ENCODE measurements around the gene PCDHGB3.
"Not testable (repeated sequence)": the region's sequence is repeated elsewhere in the genome, so short reads cannot be mapped to it uniquely, and the experiment has no call there.

Gene PCDHGB3

GRCh38 chr5:141393267-141393666, 23.2 kb downstream of the PCDHGB3 start:
- peaks cover 6% of the 10 kb centered on the region; the same call in 1 of the 2 replicates for H3K9me3 ChIP-seq (ENCODE audit: low read length)

GRCh38 chr5:141394401-141395187, 24.6 kb downstream of the PCDHGB3 start:
- H2AFZ ChIP-seq (ENCODE audit: low read length); H3K9me2 ChIP-seq (ENCODE audit: low read depth, low read length); H3K36me3 ChIP-seq (ENCODE audit: insufficient read depth, low read length); H3K9me3 ChIP-seq (ENCODE audit: low read length); H3K27ac ChIP-seq (ENCODE audit: low read depth, low read length, poor library complexity, severe bottlenecking); H3K4me1 ChIP-seq (ENCODE audit: insufficient read depth, low read length, severe bottlenecking); H3K27me3 ChIP-seq (ENCODE audit: insufficient read depth, low read length); H4K20me1 ChIP-seq (ENCODE audit: insufficient read depth, low read length); H3K79me2 ChIP-seq (ENCODE audit: insufficient read depth, low read length); H3K4me3 ChIP-seq (ENCODE audit: low read depth, low read length, poor library complexity, severe bottlenecking); H3K4me2 ChIP-seq (ENCODE audit: low read length); H3K9ac ChIP-seq (ENCODE audit: low read length); H3F3A ChIP-seq (ENCODE audit: insufficient read depth, low read length): not testable (repeated sequence)

More at GRCh38 chr5:141393267-141393666, 23.2 kb downstream of the PCDHGB3 start:
- no peak overlapping the region for H3K27ac ChIP-seq (ENCODE audit: low read depth, low read length, poor library complexity, severe bottlenecking)
- H3K36me3 ChIP-seq (ENCODE audit: insufficient read depth, low read length) = no peaks in the 10 kb centered on the region
- H3K4me3 ChIP-seq (ENCODE audit: low read depth, low read length, poor library complexity, severe bottlenecking) = no peak overlapping the region
- no peak overlapping the region for H3K9ac ChIP-seq (ENCODE audit: low read length)
- H3F3A ChIP-seq (ENCODE audit: insufficient read depth, low read length) = no peaks in the 10 kb centered on the region
- no peaks in the 10 kb centered on the region for H3K9me2 ChIP-seq (ENCODE audit: low read depth, low read length)
- TF ChIP-seq CTCF (IDR thresholded peaks at IDR 0.05; ENCODE audit: low read length) (no peak), EZH2 (IDR thresholded peaks at IDR 0.05; ENCODE audit: borderline replicate concordance, low read length) (no peak)
- H3K27me3 ChIP-seq (ENCODE audit: insufficient read depth, low read length) = no peaks in the 10 kb centered on the region
- no peaks in the 10 kb centered on the region for H3K79me2 ChIP-seq (ENCODE audit: insufficient read depth, low read length)
- no peaks in the 10 kb centered on the region for H4K20me1 ChIP-seq (ENCODE audit: insufficient read depth, low read length)
- no peak overlapping the region for H2AFZ ChIP-seq (ENCODE audit: low read length)
- no peak overlapping the region for H3K4me2 ChIP-seq (ENCODE audit: low read length)
- H3K4me1 ChIP-seq (ENCODE audit: insufficient read depth, low read length, severe bottlenecking) = no peaks in the 10 kb centered on the region

- H3F3A ChIP-seq (ENCODE audit: insufficient read depth, low read length); H3K4me2 ChIP-seq (ENCODE audit: low read length); H3K36me3 ChIP-seq (ENCODE audit: insufficient read depth, low read length); H2AFZ ChIP-seq (ENCODE audit: low read length); H3K4me1 ChIP-seq (ENCODE audit: insufficient read depth, low read length, severe bottlenecking); H3K9me3 ChIP-seq (ENCODE audit: low read length); H4K20me1 ChIP-seq (ENCODE audit: insufficient read depth, low read length); H3K9me2 ChIP-seq (ENCODE audit: low read depth, low read length); H3K79me2 ChIP-seq (ENCODE audit: insufficient read depth, low read length); H3K9ac ChIP-seq (ENCODE audit: low read length); H3K27ac ChIP-seq (ENCODE audit: low read depth, low read length, poor library complexity, severe bottlenecking); H3K27me3 ChIP-seq (ENCODE audit: insufficient read depth, low read length); H3K4me3 ChIP-seq (ENCODE audit: low read depth, low read length, poor library complexity, severe bottlenecking): not testable (repeated sequence)
Observed at GRCh38 chr5:141397756-141398551, 27.9 kb downstream of the PCDHGB3 start, which contains the start of gene PCDHGB5. TSS of gene PCDHGB5 (plus strand) at chr5:141397947. CDS start at chr5:141398128, 181 bp downstream.

- H3K27me3 ChIP-seq (ENCODE audit: insufficient read depth, low read length) = no peaks in the 10 kb centered on the region
- H3K79me2 ChIP-seq (ENCODE audit: insufficient read depth, low read length) = no peaks in the 10 kb centered on the region
- no peaks in the 10 kb centered on the region for H4K20me1 ChIP-seq (ENCODE audit: insufficient read depth, low read length)
- H3K9ac ChIP-seq (ENCODE audit: low read length) = no peak overlapping the region
- no peaks in the 10 kb centered on the region for H3F3A ChIP-seq (ENCODE audit: insufficient read depth, low read length)
- TF ChIP-seq EZH2 (IDR thresholded peaks at IDR 0.05; ENCODE audit: borderline replicate concordance, low read length) (no peak), CTCF (IDR thresholded peaks at IDR 0.05; ENCODE audit: low read length) (no peak)
- no peak overlapping the region for H3K27ac ChIP-seq (ENCODE audit: low read depth, low read length, poor library complexity, severe bottlenecking)
- no peaks in the 10 kb centered on the region for H3K9me2 ChIP-seq (ENCODE audit: low read depth, low read length)
- H3K9me3 ChIP-seq (ENCODE audit: low read length) = peaks cover 5% of the 10 kb centered on the region; the same call in 1 of the 2 replicates
- no peak overlapping the region for H3K4me3 ChIP-seq (ENCODE audit: low read depth, low read length, poor library complexity, severe bottlenecking)
- H2AFZ ChIP-seq (ENCODE audit: low read length) = no peak overlapping the region
- no peak overlapping the region for H3K4me2 ChIP-seq (ENCODE audit: low read length)
- no peaks in the 10 kb centered on the region for H3K4me1 ChIP-seq (ENCODE audit: insufficient read depth, low read length, severe bottlenecking)
- no peaks in the 10 kb centered on the region for H3K36me3 ChIP-seq (ENCODE audit: insufficient read depth, low read length)
Observed at GRCh38 chr5:141398608-141399007, 28.6 kb downstream of the PCDHGB3 start.
